Right ventricle myocardium superior (tissue), 1 donor: Measurements from ENCODE around the gene MAG. TPM values are rescaled to one million over a fixed set of nuclear protein-coding genes. Genes with fewer than 3 reads are reported as not detected.
A peak's percentile ranks its signal among the peaks of the same experiment; 100 is the strongest.

ENCODE experiments used
- ATAC-seq: fragments of 200-7000 bp; cut with Tn5 transposase; one replicate; pipeline ENCODE4 v1.9.1; 2020; ENCODE audit warnings: mild to moderate bottlenecking; ENCODE audit not compliant: poor library complexity
- DNase-seq: peaks from one replicate; pipeline ENCODE4 v3.0.0-alpha.2; 2020
- intact Hi-C: fragments of 100-400 bp; cut with DNase I; formaldehyde crosslinking; loops from one replicate; pipeline ENCODE4 v1.11.2; 2022
- total RNA-seq: library from RNA; stranded (reverse); fragmentation: NEBNext Ultra II Directional; extraction: Animal tissue kit (Norgen Biotek cat#: 25700); gene quantifications from one replicate; pipeline ENCODE4 v1.2.1, GENCODE V29; 2021
- donor health status: DM: no; HTN: yes; CAD: no; lungs with severe emphysema.

Gene MAG
- total RNA-seq, 1 donor from 2014 or later: not detected

DNA sequence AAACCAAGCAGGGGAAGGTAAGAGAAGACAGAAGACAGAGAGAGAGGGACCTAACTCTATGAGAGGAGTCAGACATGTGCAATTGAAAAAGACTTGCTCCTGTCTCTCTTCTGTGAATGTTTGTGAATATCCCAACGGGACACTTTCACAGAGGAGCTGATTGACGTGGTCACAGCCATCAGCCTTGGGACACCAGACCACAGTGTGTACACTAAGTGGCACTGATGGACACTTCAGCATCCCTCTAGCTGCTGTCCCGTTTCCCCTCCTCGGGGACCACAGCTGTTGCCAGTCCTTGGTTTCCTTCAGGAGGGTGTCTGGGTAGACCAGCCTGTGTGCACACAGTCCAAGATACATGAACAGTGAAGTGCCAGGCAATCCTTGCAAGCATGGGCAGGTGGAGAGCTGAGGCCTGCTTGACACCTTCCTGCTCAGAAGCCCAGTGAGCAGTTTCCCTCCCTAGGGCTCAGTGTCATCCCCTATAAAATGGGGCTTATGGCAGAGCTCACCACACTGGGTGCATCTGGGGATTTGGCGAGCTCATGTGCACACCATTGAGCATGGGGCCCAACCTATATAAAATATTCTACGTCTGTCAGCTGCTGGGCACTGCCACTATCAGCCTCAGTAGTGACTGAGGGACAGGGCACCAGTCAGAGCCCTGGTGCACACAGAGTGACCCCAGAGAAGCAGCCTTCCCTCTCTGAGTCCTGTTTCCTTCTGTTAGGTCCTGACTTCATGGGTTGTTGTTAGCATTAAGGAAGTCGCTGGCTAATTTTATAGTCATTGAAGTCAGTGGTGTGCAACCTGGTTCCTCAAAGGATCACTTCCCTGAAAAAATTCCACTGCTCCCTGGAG, 27.5 kb upstream of the MAG start:
- ATAC-seq (no peak), DNase-seq (no peak)
- intact Hi-C loops: loop anchor here (5.0 kb wide), 2 partner anchors 107 to 122 kb away; partner anchors contain the start of gene FXYD7

- ATAC-seq: no peak
- intact Hi-C loops: loop anchor here (5.0 kb wide), 1 partner anchor 108 kb away; no protein-coding TSS in a partner anchor
These were observed 26.6 kb upstream of the MAG start for GRCh38 chr19:35265126-35265899.

GRCh38 chr19:35265900-35266519, 26.0 kb upstream of the MAG start:
- intact Hi-C loops: loop anchor here (5.0 kb wide), 1 partner anchor 109 kb away; no protein-coding TSS in a partner anchor
- no peak for ATAC-seq
- no peak for DNase-seq

More at GRCh38 chr19:35265126-35265899, 26.6 kb upstream of the MAG start:
- no peak for DNase-seq

DNA sequence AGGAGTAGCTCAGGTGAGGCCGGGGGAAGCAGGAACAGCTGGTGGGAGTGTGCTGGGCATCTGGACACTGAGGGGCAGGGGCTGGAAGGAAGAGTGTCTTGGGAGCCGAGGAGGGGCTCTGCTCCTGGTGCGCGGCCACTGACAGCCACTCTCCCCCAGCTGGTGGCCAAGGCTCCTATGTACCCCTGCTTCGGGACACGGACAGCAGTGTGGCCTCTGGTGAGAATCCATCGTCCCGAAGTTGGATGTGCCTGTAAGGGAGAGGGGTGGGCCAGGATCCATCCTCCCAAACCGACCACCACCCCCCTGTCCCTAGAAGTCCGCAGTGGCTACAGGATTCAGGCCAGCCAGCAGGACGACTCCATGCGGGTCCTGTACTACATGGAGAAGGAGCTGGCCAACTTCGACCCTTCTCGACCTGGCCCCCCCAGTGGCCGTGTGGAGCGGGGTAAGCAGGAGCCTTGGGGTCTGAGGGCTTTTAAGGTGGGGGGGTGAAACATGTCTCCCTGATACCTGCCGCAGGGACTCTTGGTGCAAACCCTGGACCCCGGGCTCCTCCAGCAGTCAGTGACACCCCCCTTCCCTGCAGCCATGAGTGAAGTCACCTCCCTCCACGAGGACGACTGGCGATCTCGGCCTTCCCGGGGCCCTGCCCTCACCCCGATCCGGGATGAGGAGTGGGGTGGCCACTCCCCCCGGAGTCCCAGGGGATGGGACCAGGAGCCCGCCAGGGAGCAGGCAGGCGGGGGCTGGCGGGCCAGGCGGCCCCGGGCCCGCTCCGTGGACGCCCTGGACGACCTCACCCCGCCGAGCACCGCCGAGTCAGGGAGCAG, 25.2 kb upstream of the MAG start:
- intact Hi-C loops: loop anchor here (5.0 kb wide), 1 partner anchor 109 kb away; no protein-coding TSS in a partner anchor
- ATAC-seq (peak; percentile 10), DNase-seq (peak; percentile 56)

- ATAC-seq (peak; percentile 54), DNase-seq (peak; percentile 75)
- intact Hi-C loops: loop anchor here (5.0 kb wide), 1 partner anchor 110 kb away; no protein-coding TSS in a partner anchor
These were observed 24.6 kb upstream of the MAG start for GRCh38 chr19:35267353-35267817.

- intact Hi-C loops: loop anchor here (5.0 kb wide), 1 partner anchor 111 kb away; no protein-coding TSS in a partner anchor
- ATAC-seq (peak; percentile 83), DNase-seq (peak; percentile 89)
These were observed 24.0 kb upstream of the MAG start for GRCh38 chr19:35267818-35268535.

DNA sequence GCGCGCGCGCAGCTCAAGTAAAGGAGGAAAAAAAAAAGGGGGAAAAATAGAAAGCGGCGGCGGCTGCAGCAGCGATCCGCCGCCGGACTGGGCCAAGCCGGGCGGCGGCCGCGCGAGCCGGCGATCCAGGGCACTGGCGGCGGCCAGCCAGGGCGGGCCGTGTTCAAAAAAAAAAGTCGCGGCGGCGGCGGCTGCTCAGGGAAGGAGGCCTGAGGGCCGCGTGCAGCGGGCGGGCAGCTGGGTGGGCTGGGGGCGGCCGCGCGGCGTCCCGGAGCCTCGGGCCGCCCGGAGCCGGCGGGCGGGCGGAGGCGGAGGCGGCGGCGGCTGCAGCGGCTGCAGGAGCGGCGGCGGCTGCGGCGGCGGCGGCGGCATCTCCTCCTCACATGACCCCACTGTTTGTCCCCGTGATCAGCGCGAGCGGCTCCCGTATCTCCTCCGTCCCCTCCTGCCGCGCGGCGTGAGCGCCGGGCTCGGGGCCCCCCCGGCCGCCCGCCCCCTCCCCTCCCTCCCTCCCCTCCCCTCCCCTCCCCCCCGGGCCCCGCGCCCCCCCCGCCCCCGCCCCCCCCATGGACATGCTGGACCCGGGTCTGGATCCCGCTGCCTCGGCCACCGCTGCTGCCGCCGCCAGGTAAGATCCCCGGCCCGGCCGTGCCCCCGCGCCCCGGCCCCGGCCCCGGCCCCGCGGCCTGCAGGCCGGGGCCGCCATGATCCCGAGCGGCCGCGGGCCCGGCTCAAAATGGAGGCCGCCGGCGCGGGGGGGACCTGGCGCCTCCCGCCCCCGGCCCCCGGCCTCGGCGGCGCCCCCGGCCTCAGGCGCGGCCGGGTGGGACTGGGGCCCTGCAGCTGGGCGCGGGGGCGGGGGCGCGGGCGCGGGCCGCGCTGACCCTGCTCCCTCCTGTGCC, 23.2 kb upstream of the MAG start, which contains the start of gene USF2:
Gene USF2, plus strand, starts transcription at position 427 of the 902 bp plus-strand sequence. Its CDS starts 140 bp downstream, at position 567.
- DNase-seq (peak; percentile 86), ATAC-seq (peak; percentile 2)
- intact Hi-C loops: loop anchor here (5.0 kb wide), 1 partner anchor 111 kb away; no protein-coding TSS in a partner anchor

DNA sequence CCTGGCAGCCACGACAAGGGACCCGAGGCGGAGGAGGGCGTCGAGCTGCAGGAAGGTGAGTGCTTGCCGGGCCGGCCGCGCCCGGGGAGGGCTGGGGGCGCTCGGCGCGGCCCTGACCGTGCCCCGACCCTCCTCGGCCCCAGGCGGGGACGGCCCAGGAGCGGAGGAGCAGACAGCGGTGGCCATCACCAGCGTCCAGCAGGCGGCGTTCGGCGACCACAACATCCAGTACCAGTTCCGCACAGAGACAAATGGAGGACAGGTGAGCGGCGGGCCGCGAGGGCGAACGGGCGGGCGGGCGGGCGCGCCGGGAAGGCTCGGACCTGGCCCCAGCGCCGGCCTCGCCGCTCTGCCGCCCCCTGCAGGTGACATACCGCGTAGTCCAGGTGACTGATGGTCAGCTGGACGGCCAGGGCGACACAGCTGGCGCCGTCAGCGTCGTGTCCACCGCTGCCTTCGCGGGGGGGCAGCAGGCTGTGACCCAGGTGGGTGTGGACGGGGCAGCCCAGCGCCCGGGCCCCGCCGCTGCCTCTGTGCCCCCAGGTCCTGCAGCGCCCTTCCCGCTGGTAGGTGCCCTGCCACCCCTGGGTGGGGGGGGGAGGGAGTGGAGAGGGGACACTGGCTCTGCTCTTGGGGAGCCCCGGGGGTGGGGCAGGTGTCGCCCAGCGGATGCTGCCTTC, 22.4 kb upstream of the MAG start:
- DNase-seq (peak; percentile 93), ATAC-seq (peak; percentile 59)
- intact Hi-C loops: loop anchor here (5.0 kb wide), 1 partner anchor 112 kb away; no protein-coding TSS in a partner anchor

DNA sequence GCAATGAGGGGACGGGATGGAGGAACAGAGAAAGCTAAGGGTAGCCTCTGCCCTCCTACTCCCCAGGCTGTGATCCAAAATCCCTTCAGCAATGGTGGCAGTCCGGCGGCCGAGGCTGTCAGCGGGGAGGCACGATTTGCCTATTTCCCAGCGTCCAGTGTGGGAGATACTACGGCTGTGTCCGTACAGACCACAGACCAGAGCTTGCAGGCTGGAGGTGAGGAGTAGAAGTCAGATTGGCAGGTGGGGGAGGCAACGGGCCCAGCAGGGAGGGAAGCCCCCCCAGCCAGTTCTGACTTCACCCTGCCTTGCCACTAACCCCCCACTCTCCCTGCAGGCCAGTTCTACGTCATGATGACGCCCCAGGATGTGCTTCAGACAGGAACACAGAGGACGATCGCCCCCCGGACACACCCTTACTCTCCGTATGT, 21.6 kb upstream of the MAG start:
- intact Hi-C loops: no loop called here
- DNase-seq (no peak), ATAC-seq (no peak)

GRCh38 chr19:35271546-35271945, 20.4 kb upstream of the MAG start:
- DNase-seq: no peak
- intact Hi-C loops: no loop called here
- no peak for ATAC-seq

- ATAC-seq (no peak), DNase-seq (peak; percentile 66)
- intact Hi-C loops: no loop called here
These were observed 19.7 kb upstream of the MAG start for GRCh38 chr19:35272122-35272719.

DNA sequence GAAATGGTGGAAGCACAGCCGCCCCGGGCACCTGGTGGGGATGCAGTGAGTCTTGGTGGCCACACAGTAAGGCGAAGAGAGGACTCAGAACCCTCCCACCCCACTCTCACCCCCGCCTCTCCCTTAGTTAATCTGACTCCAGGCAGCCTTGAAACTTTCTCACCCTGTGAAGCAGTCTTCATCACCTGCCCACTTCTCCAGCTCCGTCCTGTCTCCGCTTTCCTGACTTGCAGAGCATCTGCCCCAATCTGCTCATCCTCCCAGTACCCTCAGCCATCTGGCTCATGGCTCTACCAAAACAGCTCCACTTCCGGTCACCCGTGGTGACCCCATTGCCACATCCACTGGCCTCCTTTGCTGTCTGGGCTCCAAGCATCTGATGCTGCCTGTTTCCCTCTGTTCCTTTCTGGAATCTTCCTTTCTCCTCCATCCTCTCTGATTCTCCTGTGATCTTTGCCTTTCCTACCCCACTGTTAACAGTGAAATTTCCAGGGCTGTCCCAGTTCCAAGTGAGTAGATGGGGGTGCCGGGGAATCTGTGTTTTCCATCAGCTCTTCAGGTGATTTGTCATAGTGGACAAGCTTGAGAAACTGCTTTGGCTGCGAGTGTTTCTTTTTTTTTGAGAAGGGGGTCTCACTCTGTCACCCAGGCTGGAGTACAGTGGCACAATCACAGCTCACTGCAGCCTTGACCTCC, 18.9 kb upstream of the MAG start:
- DNase-seq (no peak), ATAC-seq (no peak)
- intact Hi-C loops: no loop called here

- ATAC-seq: no peak
- intact Hi-C loops: no loop called here
- DNase-seq: no peak
These were observed 18.2 kb upstream of the MAG start for GRCh38 chr19:35273686-35274259.

DNA sequence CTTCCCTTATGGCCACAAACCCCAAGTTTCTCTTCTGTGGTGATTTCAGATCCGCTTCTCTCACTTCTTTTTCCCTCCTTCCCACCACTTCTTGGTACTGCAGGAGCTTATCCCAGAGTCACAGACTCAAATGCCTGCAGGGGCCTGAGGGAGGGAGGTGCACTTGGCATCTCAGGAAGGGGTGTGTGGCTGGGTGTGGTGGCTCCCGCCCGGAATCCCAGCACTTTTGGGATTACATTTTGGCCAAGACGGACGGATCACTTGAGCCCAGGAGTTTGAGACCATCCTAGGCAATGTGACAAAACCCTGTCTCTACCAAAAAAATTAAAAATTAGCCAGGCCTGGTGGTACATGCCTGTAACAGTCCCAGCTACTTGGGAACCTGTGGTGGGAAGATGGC, 17.6 kb upstream of the MAG start:
- no peak for ATAC-seq
- DNase-seq: no peak
- intact Hi-C loops: no loop called here
